Measurements from ENCODE around the gene PDLIM7. TPM values are rescaled to one million over a fixed set of nuclear protein-coding genes. Genes with fewer than 3 reads are reported as not detected.

Gene PDLIM7
- total and polyA plus RNA-seq, 10 of the 15 experiments (the other 5 are each of a cell fraction or from before 2014, with no cell fraction given) = 0.82 to 36.6 (median 19.3) TPM

DNA sequence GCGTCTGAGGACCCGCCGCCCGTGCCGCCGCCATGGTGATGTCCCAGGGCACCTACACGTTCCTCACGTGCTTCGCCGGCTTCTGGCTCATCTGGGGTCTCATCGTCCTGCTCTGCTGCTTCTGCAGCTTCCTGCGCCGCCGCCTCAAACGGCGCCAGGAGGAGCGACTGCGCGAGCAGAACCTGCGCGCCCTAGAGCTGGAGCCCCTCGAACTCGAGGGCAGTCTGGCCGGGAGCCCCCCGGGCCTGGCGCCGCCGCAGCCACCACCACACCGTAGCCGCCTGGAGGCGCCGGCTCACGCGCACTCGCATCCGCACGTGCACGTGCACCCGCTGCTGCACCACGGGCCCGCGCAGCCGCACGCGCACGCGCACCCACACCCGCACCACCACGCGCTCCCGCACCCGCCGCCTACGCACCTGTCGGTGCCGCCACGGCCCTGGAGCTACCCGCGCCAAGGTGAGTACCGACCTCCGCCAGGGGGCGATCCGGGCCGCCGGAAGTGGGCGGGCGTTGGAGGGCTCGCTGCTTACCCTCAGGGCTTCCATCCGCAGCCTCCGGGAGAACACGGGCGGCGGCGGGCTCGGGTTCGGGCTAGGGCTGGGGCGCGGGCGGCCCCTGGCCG, 42.3 kb downstream of the PDLIM7 start:
- WGBS (ENCODE audit: insufficient coverage, insufficient replicate concordance, low lambda C conversion rate, missing lambda C conversion rate) = 1% methylated on average over 79 of the region's 80 CpGs
- DNase-seq (ENCODE audit: low read depth, low spot score) = no peak
- peak overlapping the region; percentile 98 for H3K4me2 ChIP-seq (ENCODE audit: control insufficient read depth, insufficient read depth)
- peaks cover 11% of the 10 kb centered on the region for H3K4me1 ChIP-seq (ENCODE audit: control insufficient read depth, insufficient read depth, low read length)
- peak; percentile 85 for FAIRE-seq
- in situ Hi-C loops (cut with MboI) (no loop called here), intact Hi-C loops (cut with micrococcal nuclease; ENCODE audit: unreplicated experiment) (loop anchor here (2.0 kb wide), 2 partner anchors 28 to 42 kb away; partner anchors contain the start of gene GRK6)
- ChIA-PET SMC1A (ENCODE audit: uncharacterized antibody, unreplicated experiment) (interaction anchor here (0.8 to 5.1 kb wide), 9 partner anchors 11 to 136 kb away, joined by 4 to 92 read pairs (median 11); partner anchors contain the start of genes F12, GRK6, PDLIM7 and PFN3), POLR2A (interaction anchor here (0.8 to 13.6 kb wide), 17 partner anchors 10 to 153 kb away, joined by 3 to 358 read pairs (median 6); partner anchors contain the start of genes GRK6, MXD3 and PDLIM7), CTCF (interaction anchor here (0.5 to 16.4 kb wide), 36 partner anchors 11 to 795 kb away, joined by 3 to 391 read pairs (median 6); partner anchors contain the start of genes DBN1, DOK3, GRK6 and LMAN2), RAD21 (ENCODE audit: unreplicated experiment) (interaction anchor here (0.6 to 13.5 kb wide), 19 partner anchors 10 to 699 kb away, joined by 3 to 291 read pairs (median 6); partner anchors contain the start of genes DOK3, F12, GRK6 and PDLIM7)
- H3K9me3 ChIP-seq (replicated peaks; ENCODE audit: control insufficient read depth, insufficient read depth, low read length) = no peaks in the 10 kb centered on the region
- no peaks in the 10 kb centered on the region for H3K36me3 ChIP-seq (ENCODE audit: control insufficient read depth in 2 of 2, insufficient read depth in 2 of 2, low read length in 1 of 2)
- peak overlapping the region; percentile 82 for H3K4me3 ChIP-seq
- H3K27ac ChIP-seq (ENCODE audit: control insufficient read depth, insufficient read depth) = peak overlapping the region; percentile 67
- H4K20me1 ChIP-seq (ENCODE audit: control insufficient read depth, insufficient read depth) = no peaks in the 10 kb centered on the region
- no peaks in the 10 kb centered on the region for H3K27me3 ChIP-seq (replicated peaks in 1 of 2; ENCODE audit: control insufficient read depth in 2 of 2, insufficient read depth in 2 of 2, low read length in 1 of 2)
- no peaks in the 10 kb centered on the region; the same call in 1 of the 2 replicates for H3K79me2 ChIP-seq (ENCODE audit: control insufficient read depth, insufficient read depth, low read length)
- peak overlapping the region; percentile 61; the same call in 1 of the 2 replicates for H3K9ac ChIP-seq (ENCODE audit: control insufficient read depth, insufficient read depth, low read length)
- peak; percentile 70 for ATAC-seq
- BruUV-seq (replicated peaks) = no TSS peak
- peak overlapping the region; percentile 77 for H2AFZ ChIP-seq (ENCODE audit: control insufficient read depth, low read depth, low read length)
- TF ChIP-seq, protein P1, sequence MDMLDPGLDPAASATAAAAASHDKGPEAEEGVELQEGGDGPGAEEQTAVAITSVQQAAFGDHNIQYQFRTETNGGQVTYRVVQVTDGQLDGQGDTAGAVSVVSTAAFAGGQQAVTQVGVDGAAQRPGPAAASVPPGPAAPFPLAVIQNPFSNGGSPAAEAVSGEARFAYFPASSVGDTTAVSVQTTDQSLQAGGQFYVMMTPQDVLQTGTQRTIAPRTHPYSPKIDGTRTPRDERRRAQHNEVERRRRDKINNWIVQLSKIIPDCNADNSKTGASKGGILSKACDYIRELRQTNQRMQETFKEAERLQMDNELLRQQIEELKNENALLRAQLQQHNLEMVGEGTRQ (IDR thresholded peaks at IDR 0.05; ENCODE audit: borderline replicate concordance, low read depth, low read length) = no peak
- TF ChIP-seq SMAD1 (IDR thresholded peaks at IDR 0.05; ENCODE audit: low read depth, partially characterized antibody) (no peak), YBX1 (IDR thresholded peaks at IDR 0.05) (no peak), KAT2A (conservative IDR thresholded peaks at IDR 0.05; ENCODE audit: control insufficient read depth, low read depth, low read length) (no peak), SPI1 (IDR thresholded peaks at IDR 0.05; ENCODE audit: borderline replicate concordance, insufficient read depth, low read depth, low read length) (no peak), GABPA (IDR thresholded peaks at IDR 0.05; ENCODE audit: low read depth) (no peak), ZNF217 (IDR thresholded peaks at IDR 0.05) (peak; percentile 87), LARP7 (IDR thresholded peaks at IDR 0.05) (peak; percentile 79), EP300 (IDR thresholded peaks at IDR 0.05; ENCODE audit: borderline replicate concordance in 1 of 2, control insufficient read depth in 1 of 2, low read depth in 2 of 2, low read length in 2 of 2) (no peak), NFYA (IDR thresholded peaks at IDR 0.05; ENCODE audit: borderline replicate concordance, low read depth, low read length) (no peak), IRF4 (IDR thresholded peaks at IDR 0.05; ENCODE audit: low read depth, low read length) (no peak), BRCA1 (IDR thresholded peaks at IDR 0.05; ENCODE audit: low read depth, low read length) (no peak), MXI1 (IDR thresholded peaks at IDR 0.05; ENCODE audit: low read depth, low read length) (no peak; the same call in 1 of the 2 replicates), BMI1 (IDR thresholded peaks at IDR 0.05; ENCODE audit: borderline replicate concordance) (no peak), RAD51 (IDR thresholded peaks at IDR 0.05) (no peak)
- TF ChIP-seq, protein P2, sequence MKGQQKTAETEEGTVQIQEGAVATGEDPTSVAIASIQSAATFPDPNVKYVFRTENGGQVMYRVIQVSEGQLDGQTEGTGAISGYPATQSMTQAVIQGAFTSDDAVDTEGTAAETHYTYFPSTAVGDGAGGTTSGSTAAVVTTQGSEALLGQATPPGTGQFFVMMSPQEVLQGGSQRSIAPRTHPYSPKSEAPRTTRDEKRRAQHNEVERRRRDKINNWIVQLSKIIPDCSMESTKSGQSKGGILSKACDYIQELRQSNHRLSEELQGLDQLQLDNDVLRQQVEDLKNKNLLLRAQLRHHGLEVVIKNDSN (IDR thresholded peaks at IDR 0.05; ENCODE audit: borderline replicate concordance, extremely low read length, insufficient read depth, low read depth, low read length) = no peak
- TF ChIP-seq, protein P3, sequence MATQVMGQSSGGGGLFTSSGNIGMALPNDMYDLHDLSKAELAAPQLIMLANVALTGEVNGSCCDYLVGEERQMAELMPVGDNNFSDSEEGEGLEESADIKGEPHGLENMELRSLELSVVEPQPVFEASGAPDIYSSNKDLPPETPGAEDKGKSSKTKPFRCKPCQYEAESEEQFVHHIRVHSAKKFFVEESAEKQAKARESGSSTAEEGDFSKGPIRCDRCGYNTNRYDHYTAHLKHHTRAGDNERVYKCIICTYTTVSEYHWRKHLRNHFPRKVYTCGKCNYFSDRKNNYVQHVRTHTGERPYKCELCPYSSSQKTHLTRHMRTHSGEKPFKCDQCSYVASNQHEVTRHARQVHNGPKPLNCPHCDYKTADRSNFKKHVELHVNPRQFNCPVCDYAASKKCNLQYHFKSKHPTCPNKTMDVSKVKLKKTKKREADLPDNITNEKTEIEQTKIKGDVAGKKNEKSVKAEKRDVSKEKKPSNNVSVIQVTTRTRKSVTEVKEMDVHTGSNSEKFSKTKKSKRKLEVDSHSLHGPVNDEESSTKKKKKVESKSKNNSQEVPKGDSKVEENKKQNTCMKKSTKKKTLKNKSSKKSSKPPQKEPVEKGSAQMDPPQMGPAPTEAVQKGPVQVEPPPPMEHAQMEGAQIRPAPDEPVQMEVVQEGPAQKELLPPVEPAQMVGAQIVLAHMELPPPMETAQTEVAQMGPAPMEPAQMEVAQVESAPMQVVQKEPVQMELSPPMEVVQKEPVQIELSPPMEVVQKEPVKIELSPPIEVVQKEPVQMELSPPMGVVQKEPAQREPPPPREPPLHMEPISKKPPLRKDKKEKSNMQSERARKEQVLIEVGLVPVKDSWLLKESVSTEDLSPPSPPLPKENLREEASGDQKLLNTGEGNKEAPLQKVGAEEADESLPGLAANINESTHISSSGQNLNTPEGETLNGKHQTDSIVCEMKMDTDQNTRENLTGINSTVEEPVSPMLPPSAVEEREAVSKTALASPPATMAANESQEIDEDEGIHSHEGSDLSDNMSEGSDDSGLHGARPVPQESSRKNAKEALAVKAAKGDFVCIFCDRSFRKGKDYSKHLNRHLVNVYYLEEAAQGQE (IDR thresholded peaks at IDR 0.05; ENCODE audit: low read depth, low read length) = no peak

Data from GM12878 (cell line).